CD1c-positive myeloid dendritic cell (primary cell): Measurements from ENCODE around the gene DPP10.
"Not testable (repeated sequence)": the region's sequence is repeated elsewhere in the genome, so short reads cannot be mapped to it uniquely, and the experiment has no call there.

Experiments
- DNase-seq: peaks from one replicate; pipeline ENCODE4 v3.0.0-alpha.2; 2016; ENCODE audit errors: extremely low spot score

Gene DPP10

DNA sequence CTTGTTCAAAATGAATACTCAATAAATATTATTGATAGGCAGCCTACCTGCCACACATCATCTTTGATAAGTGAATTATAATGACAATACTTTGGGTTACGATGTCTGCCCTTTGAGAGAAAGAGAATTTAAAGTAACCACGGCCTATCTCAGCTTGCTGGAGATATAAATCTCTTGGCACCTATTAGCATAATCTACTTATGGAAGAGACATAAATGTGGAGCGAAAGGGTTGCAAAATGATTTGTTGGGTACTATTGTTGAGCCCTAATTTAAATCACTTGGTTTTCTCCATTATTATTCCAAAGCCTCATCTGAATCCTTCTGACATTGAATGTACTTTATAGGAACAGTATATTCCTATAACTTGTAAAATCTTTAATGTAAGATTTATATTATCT is 520.1 kb downstream of the DPP10 start:
- no peak for DNase-seq

DNA sequence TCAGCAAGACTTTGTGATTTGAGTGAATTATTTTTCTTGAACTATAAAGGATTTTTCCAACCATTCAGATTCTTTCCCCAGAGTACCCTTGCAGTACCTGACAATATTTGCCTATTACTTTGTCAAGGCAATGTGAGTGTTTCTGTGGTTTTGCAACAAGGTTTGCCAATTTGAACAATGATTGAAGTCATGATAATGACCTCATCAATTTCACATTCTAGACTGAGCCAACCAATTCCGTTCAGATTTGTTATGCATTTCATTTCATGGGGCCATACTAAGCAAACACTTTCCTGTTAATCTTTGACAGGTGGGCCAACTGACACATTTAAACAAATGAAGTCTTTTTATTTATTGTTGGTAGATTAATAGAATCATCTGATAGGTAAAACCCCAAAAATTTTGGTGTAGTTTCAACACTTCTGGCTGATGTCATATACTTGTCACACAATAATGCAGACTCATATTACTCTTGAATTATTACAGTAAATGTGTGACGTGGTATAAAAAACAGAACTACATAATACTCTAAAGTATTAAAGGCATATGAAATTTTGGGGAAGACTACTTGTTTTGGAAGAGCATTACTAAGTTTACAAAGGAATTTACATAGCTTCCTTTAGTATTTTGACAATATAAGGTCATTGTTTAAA is 526.4 kb downstream of the DPP10 start:
- no peak for DNase-seq

DNA sequence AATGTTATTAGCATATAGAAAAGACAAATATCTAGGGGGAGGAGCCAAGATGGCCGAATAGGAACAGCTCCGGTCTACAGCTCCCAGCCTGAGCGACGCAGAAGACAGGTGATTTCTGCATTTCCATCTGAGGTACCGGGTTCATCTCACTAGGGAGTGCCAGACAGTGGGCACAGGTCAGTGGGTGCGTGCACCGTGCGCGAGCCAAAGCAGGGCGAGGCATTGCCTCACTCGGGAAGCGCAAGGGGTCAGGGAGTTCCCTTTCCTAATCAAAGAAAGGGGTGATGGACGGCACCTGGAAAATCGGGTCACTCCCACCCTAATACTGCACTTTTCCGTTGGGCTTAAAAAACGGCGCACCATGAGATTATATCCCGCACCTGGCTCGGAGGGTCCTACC is 561.9 kb downstream of the DPP10 start:
- DNase-seq = not testable (repeated sequence)

DNA sequence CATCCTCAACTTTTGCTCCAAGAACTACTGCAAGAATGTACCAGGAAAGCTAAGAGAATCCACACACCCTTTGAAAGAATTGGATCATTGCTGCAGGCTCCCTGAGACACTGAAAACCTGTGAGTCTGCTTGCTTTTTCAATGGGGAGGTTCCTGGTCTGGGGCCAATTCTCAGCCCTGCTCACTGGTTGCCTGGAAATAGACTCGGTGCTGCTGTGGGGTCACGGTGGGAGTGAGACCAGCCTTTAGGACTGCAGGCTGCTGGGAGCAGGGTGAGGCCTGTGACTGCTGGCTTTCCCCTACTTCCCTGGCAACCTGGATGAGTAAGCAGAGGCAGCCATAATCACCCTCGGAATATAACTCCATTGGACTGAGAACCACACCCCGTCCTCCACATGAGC is 569.3 kb downstream of the DPP10 start:
- DNase-seq = no peak

DNA sequence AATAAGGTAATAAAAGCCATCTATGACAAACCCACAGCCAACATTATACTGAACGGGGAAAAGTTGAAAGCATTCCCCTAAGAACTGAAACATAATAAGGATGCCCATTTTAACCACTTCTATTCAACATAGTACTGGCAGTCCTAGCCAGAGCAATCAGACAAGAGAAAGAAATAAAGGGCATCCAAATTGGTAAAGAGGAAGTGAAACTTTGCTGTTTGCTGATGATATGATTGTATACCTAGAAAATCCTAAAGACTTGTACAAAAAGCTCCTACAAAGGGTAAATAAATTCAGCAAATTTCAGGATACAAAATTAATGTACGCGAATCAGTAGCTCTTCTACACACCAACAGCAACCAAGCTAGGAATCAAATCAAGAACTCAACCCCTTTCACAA is 579.6 kb downstream of the DPP10 start:
- not testable (repeated sequence) for DNase-seq

DNA sequence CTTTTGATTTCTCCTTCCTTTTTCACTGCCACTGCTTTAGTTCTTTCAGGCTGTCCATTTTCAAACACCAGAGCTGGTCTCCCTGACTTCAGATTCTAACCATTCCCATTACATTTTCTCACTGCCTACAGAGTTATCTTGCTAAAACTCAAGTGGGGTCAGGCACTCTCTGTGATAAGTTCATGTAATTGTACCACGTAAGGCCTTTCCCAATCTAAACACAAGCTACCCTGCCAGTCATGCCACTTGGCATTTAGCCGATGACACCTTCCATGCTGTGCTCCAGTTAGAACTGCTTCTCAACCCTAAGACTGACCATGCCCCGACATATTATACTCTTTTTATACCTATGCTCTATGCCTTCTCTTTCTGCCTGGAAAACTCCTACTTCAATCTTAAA is 592.4 kb downstream of the DPP10 start:
- no peak for DNase-seq

DNA sequence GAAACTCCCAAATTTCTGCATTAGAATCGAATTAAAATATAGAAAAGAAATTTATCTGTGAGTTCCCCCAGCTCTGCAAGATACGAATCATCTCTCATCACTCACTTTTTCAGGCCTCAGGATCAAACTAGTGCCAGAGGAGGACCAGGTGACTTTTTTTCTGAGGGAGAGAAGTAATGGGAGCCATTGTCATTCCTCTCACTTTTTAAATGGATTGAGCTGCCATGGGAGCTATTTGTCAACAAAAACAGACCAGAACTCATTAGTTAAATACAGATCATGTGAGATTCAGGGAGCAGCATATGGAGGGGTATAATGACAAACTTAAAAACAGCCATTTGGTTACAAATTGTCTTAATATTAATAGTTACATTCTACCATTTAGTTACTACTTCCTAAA is 594.4 kb downstream of the DPP10 start:
- no peak for DNase-seq

DNA sequence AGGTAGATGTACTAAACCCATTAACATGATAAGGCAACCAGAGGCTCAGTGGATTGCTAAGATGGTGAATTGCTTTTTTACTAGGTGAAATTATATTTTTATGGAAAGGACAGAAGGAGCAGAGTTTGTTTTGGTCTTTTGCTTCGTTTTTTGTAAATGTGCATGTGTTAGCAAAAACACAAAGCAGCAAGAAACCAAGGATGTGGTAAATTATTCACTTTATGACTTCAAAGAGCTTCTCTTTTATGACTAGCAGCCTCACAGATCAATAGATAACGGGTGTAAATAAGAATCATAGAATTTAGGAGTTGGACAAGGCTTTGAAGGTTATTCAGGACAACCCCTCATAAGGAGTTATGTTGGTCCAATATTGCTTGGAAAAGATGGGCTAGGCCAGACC is 615.0 kb downstream of the DPP10 start:
- no peak for DNase-seq

DNA sequence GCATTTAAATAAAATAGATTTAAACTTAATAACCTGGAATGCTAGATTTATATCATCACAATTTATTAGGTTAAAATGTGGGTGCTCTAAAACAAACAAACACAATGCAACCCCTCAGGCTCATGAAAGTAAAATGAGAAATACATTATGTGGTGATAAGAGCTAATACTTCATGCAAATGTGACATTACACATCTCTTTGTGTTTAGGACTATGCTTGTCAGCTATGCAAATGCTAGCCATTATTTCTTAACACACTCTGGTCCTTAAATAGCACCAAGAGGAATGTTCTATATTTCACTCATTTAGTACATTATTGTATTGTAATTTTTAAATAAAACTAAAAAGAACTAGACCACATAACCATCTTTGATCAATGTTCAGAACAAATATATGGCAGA is 627.6 kb downstream of the DPP10 start:
- DNase-seq = no peak

DNA sequence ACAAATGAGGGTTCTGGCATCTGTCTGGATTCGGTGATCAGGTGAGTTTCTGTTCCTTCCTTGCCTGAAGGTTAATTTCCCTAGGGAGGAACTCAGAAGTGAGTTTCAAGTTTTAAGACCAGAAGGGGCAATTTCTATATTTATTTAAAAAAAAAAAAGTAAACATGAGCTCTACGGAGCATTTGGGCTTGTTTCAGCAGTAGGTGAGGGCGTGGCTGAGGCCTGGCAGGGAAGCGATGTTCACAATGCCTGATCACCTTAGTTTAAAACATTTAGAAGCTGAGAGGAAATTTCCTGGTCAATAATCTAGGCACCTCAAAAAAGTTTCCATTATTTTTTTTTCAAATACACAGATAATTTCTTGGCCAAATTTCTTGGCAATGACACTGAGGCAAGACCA is 629.1 kb downstream of the DPP10 start:
- DNase-seq = no peak

DNA sequence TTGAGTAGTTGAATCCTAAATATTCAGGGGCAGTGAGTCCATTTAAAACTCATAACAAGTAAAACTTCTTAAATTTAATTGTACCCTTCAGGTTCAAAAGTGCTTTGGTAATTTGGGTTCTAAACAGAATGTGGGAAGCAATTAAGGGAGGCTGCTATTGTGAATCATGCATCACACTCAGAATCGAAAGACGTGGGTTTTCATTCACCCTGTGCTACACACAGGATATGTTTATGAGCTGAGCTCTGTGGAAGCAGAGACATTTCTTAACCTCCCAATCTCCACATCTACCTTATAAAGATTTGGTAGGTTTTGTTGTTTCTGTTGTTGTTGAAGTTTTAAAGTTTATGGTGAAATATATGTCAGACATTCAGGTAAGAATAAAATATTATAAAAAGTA is 633.4 kb downstream of the DPP10 start:
- no peak for DNase-seq

DNA sequence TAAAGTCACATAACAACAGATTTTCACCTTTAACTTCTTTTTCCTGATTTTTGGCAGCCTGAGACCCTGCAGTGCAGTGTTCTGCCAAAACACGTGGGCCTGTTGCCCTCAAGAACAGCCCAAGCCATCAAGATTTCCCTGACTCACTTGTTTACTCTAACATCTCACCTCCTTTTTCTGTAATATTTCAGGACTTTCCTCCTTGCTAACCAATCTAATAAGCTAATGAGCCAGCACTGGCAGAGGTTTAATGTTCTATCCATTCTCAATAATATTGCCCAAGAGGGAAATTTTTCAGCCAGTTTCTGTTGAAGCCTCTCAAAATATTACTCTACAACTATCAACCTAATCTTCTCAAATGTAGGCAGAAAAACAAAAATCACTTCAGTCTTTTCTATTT is 635.2 kb downstream of the DPP10 start:
- no peak for DNase-seq

DNA sequence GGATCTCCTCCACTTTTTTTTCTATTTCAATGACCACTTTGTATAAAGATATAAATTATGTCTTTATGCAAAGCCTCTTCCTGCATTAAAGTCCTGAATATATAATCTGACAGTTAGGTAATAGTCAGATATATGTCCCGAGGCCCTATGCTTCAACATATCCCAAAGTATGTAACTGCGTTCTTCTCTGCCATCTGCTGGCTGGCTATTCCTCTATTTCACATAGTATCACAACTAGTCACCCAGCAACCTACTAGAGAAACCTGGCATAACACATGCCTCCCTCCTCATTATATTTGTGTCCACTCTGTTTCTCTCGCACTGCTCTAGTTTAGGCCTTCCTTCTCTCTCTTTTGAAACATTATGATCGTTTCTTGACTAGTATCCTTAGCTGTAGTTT is 640.8 kb downstream of the DPP10 start:
- no peak for DNase-seq

DNA sequence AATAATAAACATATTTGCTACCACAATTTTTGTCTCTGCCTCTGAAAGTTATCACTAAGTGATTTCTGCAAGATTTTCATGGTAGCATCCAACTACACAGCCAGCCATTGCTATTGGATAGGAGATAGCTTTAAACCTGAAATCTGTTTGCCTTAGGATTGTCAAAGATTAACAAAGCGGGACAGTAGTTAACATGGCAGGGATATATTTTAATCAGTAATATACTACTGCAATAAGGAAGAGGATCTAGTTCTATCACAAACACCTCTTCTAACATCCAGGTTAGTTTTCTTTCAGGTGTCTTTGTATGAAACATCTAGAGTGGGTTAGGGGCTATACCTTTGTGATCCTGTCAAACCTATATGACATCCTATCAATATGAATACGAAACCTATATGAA is 641.3 kb downstream of the DPP10 start:
- DNase-seq = no peak

DNA sequence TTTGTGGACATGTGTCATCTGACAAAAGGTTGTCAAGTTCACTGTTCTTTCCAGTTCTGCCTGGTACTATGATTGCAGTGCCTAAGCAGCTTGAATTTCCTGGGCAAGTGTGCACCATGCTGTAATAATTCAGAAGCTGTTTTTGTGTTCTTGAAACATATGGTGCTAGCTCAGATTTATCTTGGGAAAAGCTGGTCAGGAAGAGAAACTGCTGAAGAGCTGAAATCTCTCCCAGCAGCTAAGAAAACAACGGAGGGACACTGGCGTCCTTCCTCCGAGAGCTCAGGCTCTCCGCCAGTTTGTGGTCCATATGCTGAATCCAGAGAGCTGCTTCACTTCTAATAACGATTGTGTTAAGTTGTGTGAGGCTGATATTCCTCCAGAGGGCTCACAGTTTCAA is 642.0 kb downstream of the DPP10 start:
- no peak for DNase-seq

DNA sequence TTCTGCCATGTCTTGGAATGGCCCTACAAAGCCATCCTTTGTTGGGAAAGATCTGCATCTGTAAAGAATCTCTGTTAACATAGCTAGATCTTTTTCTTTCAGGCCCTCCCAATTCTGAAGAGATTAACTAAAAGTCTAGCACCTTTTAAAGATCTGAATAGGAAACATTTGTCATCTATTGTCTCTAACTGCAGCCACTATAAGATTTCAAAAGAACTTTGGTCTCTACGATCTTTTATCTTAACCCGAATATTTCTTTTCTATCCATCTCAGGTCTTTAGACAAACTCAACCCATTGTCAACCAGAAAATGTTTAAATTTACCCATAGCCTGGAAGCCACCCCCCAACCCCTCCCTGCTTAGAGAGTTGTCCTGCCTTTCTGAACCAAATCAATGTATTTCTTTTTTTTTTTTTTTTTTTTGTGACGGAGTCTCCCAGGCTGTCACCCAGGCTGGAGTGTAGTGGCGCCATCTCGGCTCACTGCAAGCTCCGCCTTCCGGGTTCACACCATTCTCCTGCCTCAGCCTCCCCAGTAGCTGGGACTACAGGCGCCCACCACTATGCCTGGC is 643.7 kb downstream of the DPP10 start:
- DNase-seq = not testable (repeated sequence)

DNA sequence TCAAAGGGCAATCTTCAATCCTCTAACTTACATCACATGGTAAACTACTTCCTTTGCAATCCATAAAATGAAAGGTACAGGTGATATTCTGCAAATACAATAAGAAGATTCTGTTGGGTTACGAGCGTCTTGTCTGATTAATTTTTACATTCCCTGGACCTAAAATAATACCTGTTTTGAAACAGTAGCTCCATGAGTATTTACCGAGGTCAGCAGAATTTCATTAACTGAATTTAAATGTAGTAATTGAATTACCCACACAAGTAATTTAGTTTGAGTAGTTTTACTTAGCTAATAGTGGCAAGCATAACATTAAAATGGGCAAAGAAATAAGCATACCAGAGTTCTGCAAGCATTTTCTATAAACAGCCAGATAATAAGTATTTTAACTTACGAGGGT is 652.0 kb downstream of the DPP10 start:
- no peak for DNase-seq

DNA sequence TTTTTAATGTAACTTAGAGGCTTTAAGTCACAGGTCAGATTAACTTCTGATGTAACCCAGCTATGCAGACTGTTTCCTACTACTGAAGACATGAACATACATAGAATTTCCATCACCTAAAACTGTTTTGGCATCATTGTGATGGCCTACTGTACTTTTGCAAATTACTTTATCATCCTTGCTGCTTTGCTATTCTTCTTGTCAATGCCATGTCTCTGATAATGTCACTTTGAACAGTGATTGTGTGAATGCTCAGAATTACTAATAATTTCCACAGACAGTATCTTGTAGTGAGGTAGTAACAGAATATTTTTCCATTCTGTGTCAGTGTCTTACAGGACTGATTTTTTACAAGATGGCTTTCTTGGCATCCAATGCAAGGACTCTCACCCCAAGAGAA is 663.5 kb downstream of the DPP10 start:
- no peak for DNase-seq

DNA sequence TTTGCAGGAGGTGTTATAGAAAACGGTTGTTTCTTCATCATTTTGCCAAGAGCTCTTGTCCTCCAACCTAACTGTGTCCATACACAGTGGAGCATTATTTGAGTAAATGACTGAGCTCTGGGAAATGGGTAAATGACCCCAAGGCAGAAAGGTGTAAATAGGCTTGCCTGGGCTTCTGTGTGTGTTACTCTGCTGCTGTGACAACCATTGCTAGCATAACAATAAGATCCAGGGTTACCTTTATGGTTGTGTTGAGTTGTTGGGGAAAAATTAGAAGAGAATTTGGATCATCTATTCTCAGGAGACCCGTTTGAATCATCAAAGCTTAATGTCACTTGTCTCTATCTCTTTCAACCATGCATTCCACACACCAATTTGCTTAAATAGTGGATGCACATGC is 672.7 kb downstream of the DPP10 start:
- DNase-seq = no peak

DNA sequence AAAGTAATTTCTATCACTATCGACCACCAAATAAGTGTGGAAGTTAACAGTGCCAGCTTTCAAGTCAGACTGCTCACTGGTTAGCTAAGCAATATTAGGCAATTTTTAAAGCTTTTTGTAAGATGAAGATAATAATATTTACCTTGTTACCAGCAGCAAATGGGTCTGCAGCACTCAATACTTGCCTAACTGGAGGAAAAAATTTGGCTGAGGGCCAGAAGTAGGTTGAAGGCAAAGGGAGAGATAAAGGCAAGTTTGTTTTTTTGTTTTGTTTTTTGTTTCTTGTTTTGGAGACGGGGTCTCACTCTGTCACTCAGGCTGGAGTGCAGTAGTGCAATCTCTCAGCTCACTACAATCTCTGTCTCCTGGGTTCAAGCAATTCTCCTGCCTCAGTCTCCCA is 675.9 kb downstream of the DPP10 start:
- no peak for DNase-seq

DNA sequence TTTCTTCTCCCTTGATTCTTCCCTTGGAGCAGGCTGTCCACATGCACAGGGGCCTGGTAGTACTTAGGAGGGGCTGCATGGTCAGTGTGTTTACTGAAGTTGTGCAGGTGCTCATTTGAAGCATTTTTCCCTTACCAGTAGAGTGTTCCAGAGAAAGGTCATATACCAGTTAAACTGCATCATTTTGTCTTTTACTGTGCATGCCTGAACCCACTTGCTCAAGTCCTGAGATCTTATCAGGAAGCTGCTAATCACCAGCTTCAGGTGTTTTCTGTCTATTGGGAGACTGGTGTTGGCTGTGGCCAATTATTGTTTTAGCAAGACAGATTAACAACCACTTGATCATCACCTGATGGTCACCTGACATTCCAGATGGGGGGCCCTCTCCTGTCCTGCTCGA is 676.6 kb downstream of the DPP10 start:
- no peak for DNase-seq

DNA sequence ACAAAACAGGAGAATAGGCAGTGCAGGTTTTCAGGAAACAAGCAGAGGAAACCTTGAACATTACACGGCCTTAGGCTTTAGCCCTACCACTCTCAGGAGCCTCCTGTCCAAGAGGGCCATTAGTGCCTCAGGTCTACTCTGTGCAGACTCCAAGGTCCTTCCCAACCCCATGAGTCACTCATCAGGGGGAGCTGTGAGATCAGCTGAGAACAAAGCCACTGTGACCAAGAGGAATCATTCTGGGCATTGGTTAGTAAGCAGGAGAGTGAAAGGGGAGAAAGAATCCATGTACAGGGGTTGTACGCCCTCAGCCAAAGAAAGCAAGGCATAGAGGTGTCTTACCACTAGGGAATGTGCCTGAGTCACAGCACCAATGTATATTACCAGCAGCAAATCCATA is 680.3 kb downstream of the DPP10 start:
- DNase-seq = no peak

DNA sequence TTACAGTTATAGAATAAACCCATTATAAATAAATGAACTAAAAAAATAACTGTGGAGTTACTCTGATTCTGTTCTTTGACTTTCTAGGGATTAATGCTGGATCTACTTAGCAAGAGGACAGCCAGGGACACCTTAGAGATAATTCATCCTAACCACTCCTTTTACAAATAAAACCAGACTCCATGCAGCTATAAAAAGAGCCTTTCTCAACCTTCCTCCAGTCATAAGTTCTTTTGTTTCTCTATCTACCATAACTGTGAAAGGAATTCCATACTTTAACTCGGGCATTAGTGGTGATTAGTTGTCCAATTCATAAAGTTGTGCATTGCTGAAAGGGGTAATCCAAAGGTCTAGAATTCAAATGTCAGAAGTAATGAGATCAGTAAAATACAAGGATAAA is 682.4 kb downstream of the DPP10 start:
- no peak for DNase-seq

DNA sequence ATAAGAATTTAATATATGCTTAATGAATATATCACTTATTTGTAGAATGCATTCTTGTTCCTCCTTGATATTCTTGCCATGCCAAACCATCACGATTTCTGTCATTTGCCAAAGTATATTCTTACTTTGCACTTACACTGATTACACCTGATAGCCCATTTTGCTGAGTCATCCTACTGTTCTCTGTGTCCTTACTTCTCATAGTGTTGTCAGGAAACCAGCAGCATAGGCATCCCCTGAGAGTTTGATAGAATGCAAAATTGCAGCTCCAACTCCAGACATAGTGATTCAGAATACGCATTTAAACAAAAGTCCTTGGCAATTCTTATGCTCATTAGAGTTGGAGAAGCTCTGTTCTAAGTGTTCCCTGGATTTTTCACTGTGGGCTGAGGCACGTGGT is 687.1 kb downstream of the DPP10 start:
- no peak for DNase-seq
